Endothelial cell of hepatic sinusoid (primary cell): ENCODE measurements around the gene KIF6.
"Not testable (repeated sequence)": the region's sequence is repeated elsewhere in the genome, so short reads cannot be mapped to it uniquely, and the experiment has no call there.

Experiments used
- in situ Hi-C: cut with HindIII; loops from 2 replicates; pipeline ENCODE4 v1.10.0; 2017; ENCODE audit warnings: low sequenced_read_pairs

The KIF6 gene

GRCh38 chr6:39724787-39725631 is at the start of gene KIF6:
Gene KIF6 (minus strand): TSS chr6:39725408. CDS start chr6:39725310, 98 bp downstream.
- in situ Hi-C loops: no loop called here

DNA sequence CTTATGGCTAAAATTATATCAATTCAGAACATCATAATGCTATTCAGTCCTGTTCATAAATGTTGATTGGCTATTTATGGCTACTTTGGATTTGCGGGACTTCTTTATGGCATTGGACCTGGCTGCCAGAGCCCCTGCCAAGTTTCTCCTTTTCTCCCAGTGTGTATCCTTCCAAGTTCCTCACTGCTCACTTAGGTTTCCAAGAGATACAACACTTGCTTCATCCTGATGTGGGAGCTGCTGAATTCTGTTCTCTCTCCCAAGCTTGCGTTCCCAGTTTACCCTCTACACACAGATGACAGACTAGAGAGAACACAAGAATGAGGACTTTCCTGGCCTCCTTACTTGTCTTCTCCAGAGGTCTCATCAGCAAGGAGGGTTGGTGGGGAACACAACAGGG is 48.6 kb upstream of the KIF6 start:
- in situ Hi-C loops: no loop called here

DNA sequence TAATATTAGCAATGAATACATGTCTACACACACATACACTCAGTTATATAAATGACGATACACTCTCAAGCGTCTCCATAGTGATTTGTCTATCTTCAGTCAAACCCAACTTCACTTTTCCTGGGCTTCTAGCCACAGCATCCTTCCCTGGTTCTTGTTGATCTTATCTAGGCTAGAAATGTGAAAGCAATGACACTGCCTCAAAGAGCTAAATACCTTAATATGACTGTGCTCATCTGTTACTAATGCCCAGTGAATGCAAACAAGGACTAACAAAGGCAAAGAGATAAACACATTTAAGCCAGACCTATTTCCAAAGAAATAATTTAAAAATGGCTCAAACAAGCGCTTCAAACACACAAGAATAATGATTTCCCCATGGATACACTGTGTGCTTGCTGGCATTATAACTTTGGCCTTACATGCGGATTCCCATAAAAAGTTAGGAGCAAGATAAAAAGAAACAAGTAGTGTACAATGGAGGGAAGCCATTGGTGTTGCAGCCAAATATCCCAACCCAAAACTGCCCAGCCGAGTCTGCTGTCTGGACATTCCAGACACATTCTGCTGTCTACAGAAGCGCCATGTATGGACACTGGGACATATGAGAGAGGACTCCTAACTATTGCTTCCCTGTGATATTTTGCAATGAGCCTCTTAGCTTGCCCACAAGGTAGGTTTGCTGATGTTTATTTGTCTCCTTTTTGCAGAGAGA is 47.5 kb upstream of the KIF6 start:
- in situ Hi-C loops: no loop called here

- in situ Hi-C loops: no loop called here
Observed at GRCh38 chr6:39770446-39770845, 45.2 kb upstream of the KIF6 start.

GRCh38 chr6:39769012-39769411 is 43.8 kb upstream of the KIF6 start:
- in situ Hi-C loops: no loop called here

DNA sequence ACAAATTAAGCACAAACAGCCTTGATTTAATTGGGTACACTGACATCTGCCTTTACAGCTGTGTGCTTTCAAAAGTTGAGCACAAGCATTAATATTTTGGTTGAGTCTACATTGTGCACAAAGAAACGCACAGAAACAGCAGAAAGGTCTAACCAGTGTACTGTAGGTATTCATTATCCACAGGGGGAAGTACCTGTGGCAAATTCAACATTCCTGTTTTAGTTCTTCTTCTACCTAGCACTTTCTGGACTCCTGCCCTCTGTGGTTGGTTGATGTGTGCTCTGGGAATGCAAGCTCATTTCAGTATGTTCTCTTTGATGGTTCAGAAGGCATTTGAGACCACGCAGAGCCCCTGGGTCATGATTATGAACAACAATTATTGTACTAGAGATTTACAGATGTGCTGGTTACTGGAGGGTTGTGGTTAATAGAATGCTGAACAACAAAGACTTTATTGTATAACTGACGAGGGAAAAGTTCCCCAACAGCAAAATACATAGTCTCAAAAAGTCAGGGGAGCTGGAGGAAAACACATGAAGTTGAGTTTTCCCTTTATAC is 40.4 kb upstream of the KIF6 start:
- in situ Hi-C loops: no loop called here

DNA sequence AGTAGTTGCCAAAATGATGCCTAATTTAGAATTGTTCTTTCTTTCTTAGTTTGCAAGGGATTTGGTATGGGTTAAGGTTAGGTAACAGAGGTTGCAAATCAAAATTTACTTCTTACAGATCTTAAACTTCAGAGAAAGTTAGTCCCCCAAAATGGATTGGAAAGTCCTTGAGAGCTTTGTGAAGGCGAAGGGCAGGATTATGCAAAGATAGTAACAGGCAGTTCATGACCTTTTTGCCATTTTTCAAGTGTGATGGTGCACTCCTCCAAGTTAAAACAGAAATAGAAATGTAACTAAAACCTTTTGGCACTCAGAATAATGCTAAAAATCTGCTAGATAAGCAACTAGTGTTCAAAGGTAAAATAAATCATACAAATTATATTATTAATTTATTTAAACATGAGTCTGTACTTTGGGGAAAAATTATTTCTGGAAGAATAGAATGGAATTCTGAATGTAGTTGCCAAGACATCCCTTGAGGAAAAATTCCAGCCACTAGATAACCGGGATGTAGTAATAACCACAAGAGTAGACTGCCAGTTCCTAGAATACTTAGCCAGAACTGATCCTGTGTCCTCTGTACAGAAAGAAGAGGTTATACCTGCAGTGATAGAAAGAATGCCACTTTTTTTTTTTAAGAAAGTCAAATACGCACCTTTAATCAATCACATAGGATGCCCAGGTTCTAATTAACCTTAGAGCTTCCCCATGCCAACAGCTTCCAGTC is 35.2 kb upstream of the KIF6 start:
- in situ Hi-C loops: no loop called here

DNA sequence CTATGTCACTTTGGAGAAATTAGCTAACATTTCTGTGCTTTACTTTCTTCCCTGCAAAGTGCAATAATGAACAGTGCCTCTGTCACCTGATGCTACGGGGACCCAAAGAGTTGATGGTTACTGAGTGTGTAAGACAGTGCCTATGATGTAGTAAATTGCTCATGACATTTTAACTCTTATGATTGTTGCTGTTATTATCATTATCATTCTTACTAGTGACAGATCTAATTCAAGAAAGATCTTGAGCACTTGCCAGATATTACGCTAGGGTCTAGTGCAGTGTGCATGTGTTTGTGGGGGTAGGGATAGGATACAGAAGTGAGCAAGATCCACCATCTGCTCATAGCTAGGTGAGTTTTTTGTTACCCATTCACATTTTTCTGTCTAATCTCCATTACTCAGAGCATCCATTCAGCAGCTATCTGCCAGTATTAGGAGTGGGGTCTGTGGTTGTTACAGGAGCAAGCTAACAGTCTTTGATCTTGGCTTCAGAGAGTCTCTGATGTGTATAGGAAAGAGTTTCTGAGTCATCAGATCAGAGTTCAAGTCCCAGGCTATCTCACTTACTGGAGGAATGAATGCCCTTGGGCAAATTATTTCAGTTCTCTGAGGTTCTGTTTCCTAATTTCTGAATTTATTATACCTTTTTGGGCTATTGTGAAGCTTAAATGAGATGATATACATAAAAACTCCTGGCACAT is 33.8 kb upstream of the KIF6 start:
- in situ Hi-C loops: loop anchor here (5.0 to 10.0 kb wide), 2 partner anchors 57 to 274 kb away; no protein-coding TSS in a partner anchor

DNA sequence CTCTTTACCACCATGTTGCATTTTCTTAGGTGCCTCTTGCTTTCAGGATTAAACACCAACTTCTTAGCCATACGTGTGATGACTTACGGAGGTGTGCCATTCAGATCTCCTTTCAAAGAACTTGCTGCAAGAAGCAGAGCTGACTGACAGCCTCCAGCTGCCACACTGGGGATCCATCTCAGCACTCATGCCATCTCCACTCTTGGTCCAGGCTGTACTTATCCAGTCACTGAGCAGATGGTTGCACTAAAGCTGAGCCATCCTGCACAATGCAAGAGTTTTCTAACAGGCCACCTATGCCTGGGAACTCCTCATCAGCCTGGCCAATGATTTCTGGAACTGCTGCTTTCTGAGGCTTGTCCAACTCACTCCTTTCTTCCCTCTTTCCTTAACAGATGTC is 31.4 kb upstream of the KIF6 start:
- in situ Hi-C loops: loop anchor here (5.0 to 10.0 kb wide), 2 partner anchors 54 to 272 kb away; no protein-coding TSS in a partner anchor

DNA sequence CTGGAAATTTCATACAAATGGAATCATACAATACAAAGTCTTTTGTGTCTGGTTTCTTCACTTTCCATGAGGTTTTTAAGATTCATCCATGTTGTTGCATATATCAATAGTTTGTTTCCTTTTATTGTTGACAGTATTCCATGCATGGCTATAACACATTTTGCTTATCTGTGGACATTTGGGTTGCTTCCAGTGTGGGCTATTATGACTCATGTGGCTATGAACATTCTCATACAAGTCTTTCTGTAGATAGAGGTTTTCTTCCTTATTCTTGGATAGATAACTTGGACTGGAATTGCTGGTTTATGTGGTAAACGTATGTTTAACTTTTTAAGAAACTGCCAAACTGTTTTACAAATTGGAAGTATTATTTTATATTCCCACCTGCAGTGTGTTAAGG is 30.0 kb upstream of the KIF6 start:
- in situ Hi-C loops: loop anchor here (5.0 to 10.0 kb wide), 2 partner anchors 53 to 270 kb away; no protein-coding TSS in a partner anchor

GRCh38 chr6:39754514-39755115 is 29.4 kb upstream of the KIF6 start:
- in situ Hi-C loops: loop anchor here (5.0 to 10.0 kb wide), 2 partner anchors 52 to 270 kb away; no protein-coding TSS in a partner anchor

- in situ Hi-C loops: loop anchor here (10.0 kb wide), 1 partner anchor 269 kb away; no protein-coding TSS in a partner anchor
Observed at GRCh38 chr6:39753725-39754045, 28.5 kb upstream of the KIF6 start.

DNA sequence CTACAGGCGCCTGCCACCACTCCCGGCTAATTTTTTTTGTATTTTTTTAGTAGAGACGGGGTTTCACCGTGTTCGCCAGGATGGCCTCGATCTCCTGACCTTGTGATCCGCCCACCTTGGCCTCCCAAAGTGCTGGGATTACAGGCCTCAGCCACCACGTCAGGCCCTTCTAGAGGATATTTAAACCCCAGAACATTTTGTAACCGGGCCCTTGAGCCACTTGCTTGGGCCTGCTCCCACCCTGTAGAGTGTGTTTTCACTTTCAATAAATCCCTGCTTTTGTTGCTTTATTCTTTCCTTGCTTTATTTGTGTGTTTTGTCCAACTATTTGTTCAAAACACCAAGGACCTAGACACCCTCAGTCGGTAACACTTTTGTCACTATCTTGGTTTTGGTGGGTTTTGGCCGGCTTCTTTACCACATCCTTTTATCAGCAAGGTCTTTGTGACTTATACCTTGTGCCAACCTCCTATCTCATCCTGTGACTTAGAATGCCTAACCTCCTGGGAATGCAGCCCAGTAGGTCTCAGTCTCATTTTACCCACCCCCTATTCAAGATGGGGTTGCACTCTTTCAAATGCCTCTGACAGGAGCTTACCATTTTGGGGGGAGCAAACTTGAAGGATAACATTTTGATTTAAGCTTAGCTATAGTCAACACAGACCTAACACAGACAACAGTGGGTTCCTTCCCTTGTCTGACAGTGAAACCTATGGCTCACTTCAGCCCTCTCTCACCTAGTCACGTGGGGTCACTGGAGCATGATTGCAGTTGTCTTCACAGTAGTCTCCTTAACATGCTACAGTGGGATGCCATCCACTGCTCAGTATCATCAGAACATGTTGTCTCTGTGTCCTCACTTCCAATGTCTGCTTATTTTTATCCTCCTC is 27.9 kb upstream of the KIF6 start:
- in situ Hi-C loops: loop anchor here (10.0 kb wide), 1 partner anchor 268 kb away; no protein-coding TSS in a partner anchor

DNA sequence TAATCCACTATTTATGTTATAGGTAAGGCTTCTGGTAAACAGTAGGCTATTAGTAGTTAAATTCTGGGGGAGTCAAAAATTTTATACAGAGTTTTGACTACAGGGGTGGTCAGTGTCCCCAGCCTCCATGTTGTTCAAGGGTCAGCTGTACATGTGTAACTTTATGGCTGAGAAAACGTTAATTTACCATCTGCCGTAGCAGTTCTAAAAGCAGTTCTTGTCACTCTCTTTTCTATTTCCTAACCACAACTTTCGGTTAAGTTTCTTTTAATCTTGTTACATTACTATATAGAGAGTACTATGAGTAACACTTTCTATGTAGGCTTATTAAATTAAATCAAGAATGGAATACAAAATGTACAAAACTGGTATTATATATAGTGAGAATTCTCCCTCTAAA is 21.6 kb upstream of the KIF6 start:
- in situ Hi-C loops: no loop called here

GRCh38 chr6:39733704-39734103 is 8.5 kb upstream of the KIF6 start:
- in situ Hi-C loops: no loop called here

DNA sequence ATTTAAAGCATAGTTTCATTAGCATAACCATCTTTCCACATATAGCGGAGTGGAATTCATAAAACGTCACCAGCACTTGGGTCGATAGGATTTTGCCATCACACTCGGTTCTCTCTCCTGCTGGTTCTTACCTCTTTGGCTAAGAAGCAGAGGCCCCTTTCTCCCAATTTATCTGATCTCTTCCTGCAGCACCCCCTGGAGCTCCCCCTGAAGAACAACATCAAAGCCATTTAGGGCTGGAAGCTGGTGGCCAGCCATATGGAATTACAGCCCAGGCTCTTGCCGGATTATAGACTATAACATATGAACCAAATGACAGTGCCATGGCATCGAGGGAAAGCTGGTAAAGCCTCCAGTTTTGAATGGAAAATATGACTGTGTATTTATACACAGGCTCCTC is 6.4 kb upstream of the KIF6 start:
- in situ Hi-C loops: no loop called here

GRCh38 chr6:39729945-39730344 is 4.7 kb upstream of the KIF6 start:
- in situ Hi-C loops: no loop called here

GRCh38 chr6:39725632-39725997 is 407 bp upstream of the KIF6 start:
- in situ Hi-C loops: no loop called here

GRCh38 chr6:39723350-39723749 is 1.9 kb downstream of the KIF6 start:
- in situ Hi-C loops: not testable (repeated sequence)
